NCI-H1048 (cell line): ENCODE results near the gene TREML4.

Experiments
- DNase-seq: peaks from one replicate; lab custom pipeline; 2025; lab: John Stamatoyannopoulos, UW

Gene TREML4

DNA sequence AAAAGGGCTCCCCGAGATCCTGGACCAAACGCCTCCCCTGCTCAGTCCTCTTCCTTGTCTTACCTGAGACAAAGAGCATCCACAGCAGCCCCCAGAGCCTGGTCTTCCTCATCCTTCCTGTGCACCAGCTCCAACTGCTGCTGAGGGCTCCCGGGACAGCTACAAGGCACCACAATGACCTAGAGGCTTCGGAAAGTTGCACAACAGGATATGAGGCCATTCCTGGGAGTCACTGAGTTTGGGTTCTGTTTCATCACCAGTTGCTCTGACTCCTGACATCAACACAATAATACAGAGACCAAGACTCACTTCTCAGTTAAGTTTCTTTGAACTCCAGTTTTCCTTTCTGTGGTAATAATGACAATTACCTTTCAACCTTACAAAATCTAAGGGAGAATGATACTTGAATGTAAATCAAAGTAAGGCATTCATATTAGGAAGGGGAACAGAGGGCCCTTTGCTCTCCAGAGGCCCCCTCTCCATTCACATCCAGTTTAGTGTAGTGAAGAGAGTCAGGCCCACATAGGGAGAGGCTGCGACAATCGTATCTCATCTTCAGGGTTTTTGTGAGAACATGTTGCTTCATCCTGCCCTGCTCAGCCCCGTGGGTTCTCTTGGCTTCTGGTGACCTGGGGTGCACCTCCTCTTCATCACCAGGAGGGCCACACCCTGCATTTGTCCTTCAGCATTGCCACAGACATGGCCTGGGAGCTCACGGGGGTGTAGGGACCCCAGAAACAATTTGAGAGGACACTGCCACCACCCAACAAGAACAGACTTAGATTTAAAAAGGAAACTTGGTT, 58.6 kb downstream of the TREML4 start, which contains the start of gene TREM1:
Gene TREM1, minus strand, starts transcription at position 139 of the 803 bp plus-strand sequence. Its CDS starts 27 bp downstream, at position 112.
- no peak for DNase-seq

DNA sequence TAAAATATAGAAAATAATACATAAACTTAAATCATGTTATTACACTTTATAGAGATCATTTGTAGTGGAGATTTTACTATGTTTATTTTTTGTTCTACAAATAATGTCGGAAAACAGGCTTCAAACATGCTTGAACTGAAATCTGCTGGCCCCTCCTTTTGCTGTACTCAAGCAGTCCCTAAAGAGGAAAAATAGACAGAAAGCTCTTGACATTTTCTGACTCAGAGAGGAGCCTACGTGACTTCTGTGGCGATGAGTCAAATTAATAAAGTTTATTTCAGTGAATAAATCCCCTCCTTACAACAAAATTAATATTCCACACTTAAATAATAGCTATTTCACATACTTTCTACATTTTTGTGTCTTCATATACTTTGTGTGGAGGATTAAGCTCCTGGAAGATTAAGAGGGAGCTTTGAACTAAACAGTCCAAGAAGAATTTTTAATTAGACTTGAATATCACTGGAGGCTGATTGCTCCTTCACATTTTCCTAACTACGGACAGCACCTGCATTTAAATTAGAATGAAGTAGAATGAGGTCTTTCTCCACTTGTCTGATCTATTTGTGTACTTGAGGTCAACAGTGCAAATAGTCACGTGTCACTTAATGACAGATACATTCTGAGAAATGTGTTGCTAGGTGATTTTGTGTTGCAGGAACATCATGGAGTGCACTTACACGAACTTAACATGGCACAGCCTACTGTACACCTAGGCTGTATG, 60.0 kb downstream of the TREML4 start:
- DNase-seq = no peak
